ENCODE results near the gene PRMT7.

- TF ChIP-seq POLR2A (IDR thresholded peaks at IDR 0.05) (no peak), EP300 (IDR thresholded peaks at IDR 0.05; ENCODE audit: low read depth) (no peak), POLR2AphosphoS5 (IDR thresholded peaks at IDR 0.05) (no peak)
- TF ChIP-seq, protein P1, sequence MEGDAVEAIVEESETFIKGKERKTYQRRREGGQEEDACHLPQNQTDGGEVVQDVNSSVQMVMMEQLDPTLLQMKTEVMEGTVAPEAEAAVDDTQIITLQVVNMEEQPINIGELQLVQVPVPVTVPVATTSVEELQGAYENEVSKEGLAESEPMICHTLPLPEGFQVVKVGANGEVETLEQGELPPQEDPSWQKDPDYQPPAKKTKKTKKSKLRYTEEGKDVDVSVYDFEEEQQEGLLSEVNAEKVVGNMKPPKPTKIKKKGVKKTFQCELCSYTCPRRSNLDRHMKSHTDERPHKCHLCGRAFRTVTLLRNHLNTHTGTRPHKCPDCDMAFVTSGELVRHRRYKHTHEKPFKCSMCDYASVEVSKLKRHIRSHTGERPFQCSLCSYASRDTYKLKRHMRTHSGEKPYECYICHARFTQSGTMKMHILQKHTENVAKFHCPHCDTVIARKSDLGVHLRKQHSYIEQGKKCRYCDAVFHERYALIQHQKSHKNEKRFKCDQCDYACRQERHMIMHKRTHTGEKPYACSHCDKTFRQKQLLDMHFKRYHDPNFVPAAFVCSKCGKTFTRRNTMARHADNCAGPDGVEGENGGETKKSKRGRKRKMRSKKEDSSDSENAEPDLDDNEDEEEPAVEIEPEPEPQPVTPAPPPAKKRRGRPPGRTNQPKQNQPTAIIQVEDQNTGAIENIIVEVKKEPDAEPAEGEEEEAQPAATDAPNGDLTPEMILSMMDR (IDR thresholded peaks at IDR 0.05), result no peak
Observed at GRCh38 chr16:68379472-68380347, 68.9 kb downstream of the PRMT7 start.
